NK-92 treated with Interleukin-12 subunit alpha and Interleukin-12 subunit beta, amount 100 ng/mL, for 24 hours (cell line): ENCODE results near the gene POTEJ.
"Not testable (repeated sequence)": the region's sequence is repeated elsewhere in the genome, so short reads cannot be mapped to it uniquely, and the experiment has no call there.

Experiments used
- DNase-seq: peaks from one replicate; lab custom pipeline; 2025; lab: John Stamatoyannopoulos, UW

POTEJ gene

DNA sequence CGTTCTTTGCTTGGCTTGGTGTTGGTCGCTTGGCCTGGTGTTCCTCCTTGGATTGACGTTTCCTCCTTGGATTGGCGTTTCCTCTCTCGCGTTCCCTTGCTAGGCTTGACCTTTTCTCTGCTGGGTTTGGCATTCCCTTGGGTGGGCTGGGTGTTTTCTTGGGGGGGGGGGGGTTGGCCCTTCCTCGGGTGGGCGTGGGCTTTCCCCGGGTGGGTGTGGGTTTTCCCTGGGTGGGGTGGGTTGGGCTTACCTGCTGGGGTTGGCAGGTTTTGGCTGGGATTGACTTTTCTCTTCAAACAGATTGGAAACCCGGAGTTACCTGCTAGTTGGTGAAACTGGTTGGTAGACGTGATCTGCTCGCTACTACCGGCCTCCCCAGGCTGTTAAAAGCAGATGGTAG is at the start of gene POTEJ:
Gene POTEJ (plus strand): TSS at position 301 of the 400 bp plus-strand sequence. CDS start 93 bp downstream, at position 394.
- not testable (repeated sequence) for DNase-seq

DNA sequence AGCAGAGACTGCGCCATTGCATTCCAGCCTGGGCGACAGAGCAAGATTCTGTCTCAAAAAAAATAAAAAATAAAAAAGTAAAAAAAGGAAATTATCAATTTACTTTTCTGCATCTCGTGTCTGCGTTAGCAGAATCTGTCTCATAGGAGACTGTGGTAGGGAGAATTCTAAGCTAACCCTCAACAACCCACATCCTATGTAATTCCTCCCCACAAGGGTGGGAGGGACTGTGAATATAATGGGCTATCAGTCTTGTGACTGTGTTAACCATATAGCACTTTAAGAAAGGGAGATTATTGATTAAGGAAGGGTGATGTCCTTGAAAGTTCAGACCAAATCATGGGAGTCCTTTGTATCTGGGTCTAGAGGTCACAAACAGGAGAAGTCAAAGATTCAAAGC is 45.1 kb upstream of the POTEJ start:
- DNase-seq: not testable (repeated sequence)

DNA sequence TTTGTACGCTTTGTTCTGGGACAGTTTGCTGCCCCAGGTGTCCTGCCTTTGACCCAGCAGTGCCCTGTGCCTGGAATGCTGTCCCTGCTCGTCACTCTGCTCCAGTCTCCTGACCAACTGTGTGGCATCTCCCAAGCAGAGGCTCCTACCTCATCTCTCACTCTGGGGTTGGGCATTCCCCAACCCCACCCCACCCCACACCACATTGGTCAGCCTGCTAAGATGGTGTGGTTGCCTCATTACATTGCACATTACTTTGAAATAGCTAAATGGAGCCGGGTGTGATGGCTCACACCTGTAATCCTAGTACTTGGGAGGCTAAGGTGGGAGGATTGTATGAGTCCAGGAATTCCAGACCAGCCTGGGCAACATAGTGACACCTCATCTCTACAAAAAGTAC is 39.3 kb upstream of the POTEJ start:
- DNase-seq: not testable (repeated sequence)

DNA sequence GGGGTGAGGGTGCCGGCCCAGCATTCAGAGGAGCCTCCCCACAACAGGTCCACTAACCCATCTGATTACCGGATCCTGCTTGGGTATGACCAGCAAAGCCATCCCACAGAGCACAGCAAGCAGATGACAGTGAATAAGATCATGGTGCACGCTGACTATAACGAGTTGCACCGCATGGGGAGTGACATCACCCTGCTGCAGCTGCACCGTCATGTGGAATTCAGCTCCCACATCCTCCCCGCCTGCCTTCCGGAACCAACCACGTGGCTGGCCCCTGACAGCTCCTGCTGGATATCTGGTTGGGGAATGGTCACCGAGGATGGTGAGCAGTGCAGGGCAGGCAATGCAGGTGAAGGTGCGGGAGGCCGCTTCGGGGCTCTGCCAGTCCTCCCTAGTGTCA is 37.0 kb upstream of the POTEJ start:
- DNase-seq: not testable (repeated sequence)

DNA sequence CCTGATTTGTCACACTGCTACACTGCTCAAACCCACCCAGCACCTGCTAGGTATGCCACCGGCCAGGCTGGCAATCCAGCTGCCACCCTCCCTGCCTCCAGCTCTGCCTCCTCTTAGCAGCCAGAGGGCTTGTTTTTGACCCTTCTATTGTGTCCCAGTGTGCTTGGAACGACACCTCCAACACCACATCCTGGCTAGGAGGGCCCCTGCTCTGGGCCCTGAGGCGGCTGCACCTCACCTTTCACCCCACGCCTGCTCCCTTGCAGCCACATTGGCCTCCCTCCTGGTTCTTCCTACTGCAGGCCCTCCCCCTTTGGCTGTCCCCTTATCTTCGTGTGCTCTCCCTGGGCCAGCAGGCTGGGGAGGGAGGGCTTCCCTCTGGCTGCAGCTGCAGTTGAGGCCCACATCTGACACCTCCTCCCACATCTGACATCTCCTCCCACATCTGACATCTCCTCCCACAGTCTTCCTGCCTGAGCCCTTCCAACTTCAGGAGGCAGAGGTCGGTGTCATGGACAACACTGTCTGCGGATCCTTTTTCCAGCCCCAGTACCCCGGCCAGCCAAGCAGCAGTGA is 34.9 kb upstream of the POTEJ start:
- not testable (repeated sequence) for DNase-seq

DNA sequence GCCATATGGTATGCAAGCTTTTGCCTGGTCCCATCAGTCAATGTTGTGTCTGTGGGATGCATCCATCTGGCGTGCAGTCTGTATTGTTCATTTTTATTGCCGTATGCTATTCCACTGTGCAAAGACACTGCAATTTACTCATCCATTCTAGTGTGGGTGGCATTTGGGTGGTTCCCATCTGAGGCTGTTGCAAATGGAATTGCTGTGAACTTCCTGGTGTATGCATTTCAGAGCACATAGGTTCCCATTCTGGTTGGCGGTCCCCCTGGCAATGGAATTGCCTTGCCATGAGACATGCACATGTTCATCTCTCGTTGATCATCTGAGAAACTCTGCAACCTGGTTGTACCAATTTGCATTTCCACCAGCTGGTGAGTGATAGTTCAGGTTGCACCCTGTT is 33.7 kb upstream of the POTEJ start:
- DNase-seq: not testable (repeated sequence)

DNA sequence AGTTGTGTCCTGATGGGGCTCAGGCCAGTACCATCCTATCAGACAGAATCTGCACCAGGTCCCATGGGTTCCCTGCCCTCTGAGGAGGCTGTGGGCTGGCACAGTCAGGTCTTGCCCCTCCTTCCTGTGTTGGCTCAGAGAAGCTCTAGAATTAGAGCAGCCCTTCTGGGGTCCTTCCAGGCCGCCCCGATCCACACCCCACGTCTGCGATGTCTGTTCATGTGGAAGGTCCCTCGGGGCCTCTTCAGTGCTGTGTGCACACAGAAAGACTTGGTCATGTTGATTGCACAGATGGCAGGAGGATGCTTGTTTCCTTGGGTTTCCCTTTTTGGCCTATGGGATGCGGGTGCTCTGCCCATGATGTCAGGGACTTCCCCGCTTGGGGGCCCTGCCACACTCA is 32.1 kb upstream of the POTEJ start:
- not testable (repeated sequence) for DNase-seq

DNA sequence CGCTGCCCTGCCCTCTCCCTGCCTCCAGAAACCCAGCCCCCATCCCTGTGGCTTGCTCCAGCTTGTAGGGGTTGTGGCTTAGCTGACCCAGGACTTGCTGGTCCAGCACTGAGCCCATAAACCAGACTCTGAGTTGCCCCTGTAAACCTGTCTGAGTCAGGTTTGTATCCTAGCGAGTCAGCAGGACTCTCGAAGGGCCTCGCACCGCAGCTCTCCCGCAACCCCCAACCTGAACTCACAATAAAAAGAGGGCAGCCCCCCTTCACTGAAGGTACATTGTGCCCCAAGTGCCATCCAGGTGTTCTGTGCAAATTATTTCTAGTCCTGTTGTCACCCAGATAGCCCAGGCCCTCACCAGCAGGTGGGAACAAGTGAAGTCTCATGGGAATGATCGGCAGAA is 29.7 kb upstream of the POTEJ start:
- not testable (repeated sequence) for DNase-seq

DNA sequence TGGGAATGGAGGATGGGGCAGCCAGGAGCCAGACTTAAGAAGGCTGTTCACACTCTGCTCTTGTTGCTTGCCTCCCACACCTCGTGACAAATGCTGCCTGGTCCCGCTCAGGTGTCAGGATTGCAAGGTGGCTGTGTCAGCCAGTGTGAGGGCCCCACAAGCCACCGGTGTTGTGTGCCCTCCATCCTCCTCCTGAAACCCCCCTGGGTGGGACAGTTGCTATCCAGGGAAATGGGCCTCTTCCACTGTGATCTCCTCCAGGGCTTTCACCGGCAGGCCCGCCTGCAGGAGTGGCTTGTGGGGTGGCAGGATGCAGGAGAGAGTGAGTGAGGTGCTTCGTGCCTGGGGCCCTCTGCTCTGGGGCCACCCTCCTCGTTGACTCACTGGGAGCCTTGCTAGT is 28.3 kb upstream of the POTEJ start:
- DNase-seq: not testable (repeated sequence)

DNA sequence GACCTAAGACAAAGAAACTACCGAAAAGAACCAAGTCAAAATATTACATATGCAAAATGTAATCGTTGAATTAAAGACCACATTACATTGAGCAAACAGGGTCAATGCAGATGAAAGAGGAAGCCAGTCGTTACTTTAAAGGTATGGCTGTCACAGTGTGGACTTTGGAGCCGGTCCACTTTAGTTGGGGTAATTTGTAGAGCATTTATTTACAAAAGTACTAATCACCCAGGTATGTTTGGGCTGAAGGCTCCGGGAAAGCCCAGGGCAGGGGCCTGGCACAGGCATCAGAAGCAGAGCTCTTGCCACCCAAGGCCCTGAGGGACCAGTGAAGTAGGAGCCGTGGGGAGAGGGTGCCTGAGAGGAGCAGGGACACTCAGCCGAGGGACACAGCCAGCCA is 27.7 kb upstream of the POTEJ start:
- not testable (repeated sequence) for DNase-seq

DNA sequence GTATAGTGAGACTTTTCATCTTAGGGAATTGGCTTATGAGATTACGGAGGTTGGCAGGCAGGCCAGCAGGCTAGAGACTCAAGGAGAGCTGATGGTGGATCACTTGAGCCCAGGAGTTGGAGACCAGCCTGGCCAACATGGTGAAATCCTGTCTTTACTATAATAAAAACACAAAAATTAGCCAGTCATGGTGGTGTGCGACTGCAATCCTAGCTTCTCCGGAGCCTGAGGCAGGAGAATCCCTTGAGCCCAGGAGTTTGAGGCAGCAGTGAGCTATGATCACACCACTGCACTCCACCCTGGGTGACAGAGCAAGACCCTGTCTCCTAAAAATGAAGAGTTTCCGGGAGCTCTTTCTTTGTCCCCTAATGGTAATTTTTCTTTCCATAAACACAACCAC is 26.5 kb upstream of the POTEJ start:
- DNase-seq: not testable (repeated sequence)

DNA sequence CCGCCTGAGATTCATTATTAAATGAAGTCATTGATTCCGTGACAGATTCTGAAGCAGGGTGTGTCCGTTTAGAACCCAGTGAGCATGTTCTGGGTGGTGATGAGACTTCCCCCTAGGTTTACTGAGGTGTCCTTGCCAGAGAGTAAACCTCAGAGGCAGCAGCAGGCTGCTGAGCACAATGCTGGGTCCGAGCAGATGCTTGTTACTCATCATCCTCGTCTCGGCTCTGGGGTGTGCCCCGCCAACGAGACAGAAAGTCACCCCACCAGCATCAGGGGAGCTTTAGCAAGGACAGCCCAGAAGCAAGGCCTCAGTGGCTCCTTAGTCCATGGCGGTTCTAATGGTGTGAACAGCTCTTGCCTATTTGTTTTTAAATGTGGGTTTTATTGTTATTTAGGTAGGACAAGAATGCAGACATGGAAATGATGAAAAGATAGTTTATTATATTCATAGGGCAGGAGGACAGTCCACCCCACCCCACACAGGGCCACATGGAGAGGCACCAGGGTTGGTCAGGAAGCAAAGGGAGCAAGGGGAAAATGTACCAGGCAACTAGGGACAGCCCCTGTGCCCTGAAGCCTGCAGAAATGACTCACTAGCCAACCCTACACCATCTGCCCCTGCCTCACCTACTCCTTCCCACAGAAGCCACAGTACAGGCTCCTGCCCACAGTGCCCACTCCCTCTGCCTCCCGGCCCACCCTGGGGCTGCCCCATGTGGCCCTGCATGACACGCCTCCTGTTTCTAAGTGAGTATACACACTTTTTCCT is 22.4 kb upstream of the POTEJ start:
- not testable (repeated sequence) for DNase-seq

DNA sequence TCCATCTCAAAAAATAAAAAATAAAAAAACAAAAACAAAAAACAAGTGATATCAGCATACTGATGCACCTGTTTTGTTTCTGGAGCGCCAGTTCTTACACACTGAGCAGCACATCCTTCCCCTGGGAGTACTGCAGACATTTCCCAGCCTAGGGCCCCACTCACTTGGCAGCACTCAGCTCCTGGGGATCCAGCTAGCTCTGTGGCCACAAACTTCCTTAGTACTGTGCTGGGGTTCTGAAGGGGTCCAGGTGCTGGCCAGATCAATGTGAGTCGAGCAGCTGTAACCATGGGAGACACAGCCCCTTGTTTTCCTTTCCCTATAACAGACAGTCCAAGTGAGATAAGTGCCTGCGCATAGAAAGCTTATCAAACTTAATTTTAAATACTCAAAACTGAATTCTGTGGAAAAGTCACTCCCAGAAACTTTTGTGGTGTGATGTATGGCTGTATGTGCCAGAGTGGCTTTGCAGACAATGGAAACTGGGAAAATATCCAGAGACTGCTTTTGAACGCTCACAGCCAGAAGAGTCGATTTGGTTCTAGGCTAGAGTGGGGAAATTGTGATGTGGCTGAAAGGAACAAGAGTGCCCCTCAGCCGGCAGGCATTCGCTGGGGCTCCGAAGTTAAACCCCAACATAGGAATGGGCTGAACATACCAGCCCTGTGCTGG is 20.9 kb upstream of the POTEJ start:
- DNase-seq: not testable (repeated sequence)

DNA sequence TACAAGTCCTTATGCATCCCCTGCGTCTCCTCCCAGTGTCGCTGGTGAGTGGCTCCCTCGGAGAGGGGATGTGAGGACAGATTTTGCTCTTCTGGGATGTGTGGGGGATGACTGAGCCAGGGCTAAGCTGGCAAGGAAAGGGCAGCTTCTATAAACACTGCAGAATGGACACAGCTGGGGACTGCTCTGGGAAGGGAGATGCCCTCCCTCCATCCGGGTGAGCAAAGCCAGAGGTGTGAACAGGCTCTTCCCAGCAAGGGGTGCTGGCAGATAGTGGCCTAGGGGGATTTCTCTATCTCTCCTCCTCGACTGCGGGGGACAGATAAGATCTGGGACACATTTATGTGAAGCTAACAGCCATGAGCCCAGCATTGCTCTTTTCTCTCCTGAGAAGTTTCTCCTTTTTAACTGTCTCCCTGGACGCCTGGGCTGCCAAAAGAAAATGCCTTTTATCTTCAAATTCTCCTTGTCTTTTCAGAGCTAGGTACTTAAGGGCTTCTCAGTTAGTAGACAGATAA is 20.3 kb upstream of the POTEJ start:
- not testable (repeated sequence) for DNase-seq

DNA sequence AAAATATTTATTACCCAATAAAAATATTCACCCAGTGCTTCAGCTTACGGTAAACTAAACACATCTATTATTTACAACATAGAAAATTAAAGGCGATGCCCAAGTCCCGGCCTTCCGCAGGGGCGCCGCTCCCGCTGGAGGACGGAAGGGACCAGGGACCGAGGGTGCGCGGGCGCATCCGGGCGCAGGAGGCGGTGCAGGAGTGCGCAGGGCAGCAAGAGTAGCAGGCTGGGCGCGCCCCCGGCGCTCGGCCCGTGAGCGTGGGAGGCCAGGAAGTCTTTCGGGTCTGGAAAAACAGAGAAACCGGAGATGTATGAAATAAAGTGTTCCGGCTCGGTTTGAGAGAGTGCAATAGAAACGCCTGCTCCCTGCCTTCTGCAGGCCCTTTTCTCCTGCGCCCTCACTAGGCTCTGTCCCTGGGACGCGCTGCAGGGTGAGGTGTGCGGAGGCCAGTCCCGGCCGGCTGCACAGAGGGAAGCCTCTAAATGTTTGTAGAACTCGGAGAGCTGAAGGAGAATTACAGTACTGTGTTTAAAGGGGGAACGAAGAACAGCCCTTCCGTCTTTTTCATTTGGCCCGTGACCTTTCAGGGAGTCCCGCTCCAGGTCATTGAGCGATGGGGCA is 18.3 kb upstream of the POTEJ start:
- not testable (repeated sequence) for DNase-seq

DNA sequence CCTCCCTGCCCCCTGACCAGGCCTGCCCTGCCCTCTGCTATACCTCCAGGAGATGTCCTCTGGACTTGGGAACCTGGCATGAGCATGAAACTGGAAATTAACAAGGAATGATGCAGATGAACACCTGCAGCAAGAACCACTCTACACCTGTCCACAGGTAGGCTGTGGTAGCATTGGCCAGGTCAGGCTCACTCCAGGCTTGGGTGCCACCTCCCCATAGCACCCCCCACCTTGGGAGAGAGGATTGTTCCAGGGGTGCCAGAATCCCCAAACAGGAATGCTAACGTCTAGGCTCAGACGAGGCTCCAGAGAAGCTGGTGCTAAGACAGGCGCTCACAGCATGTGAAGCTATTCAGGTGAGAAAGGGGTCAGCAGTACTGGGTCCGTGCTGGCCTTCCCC is 17.2 kb upstream of the POTEJ start:
- not testable (repeated sequence) for DNase-seq

DNA sequence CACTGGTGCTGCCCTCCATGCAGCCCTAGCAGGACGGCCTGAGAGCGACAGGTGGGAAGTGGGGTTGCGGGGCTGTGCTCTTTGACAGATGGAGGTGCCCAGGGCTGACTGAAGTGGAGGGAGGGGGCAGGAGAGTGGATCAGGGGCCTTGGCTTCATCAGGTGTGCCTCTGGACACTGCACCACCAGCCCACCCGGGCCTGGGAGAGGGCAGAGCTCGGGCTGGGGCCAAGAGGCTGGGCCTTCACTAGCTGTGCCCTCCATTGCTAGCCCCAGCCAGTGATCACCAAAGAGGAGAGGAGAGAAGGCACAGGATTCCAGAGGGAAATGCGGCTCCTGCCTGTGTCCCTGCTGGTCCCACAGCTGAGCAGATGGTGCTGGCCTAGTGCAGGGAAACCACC is 14.5 kb upstream of the POTEJ start:
- not testable (repeated sequence) for DNase-seq

DNA sequence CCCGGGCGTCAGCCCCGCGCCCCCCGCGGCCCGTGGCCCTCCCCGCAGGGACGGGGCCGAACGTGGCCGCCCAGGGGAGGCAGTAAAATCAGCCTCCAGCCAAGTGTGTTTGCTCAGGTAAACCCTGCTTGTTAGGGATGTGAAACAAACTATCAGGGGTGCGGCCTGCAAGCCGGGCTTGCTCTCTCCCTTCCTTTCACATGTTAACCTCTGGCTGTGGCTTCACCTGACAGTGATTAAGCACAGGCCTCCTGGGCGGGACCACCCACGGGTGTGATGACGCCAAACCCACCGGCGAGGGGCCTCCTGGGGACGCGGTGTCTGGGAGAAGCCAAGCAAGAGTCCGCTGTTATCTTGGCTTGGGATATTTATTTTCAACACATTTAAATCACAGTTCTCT is 13.2 kb upstream of the POTEJ start:
- not testable (repeated sequence) for DNase-seq

DNA sequence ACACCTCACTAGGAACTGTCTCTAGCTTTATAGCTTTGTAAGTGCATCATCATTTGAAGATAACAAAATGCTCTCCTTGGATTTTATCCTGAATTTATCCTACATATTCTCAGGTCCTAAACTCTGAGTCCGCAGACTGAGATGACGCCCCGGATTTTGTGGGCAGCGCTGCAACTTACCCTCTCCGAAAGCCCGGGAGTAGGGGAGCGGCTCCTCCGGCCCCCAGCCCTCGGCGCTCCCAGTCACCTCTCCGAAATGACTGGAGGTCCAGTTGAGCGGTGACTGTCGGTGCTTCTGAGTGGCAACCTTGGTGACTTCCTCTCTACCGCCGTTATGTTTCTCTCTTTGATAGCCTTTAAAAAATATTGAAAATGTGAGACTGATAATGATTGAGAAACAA is 12.8 kb upstream of the POTEJ start:
- not testable (repeated sequence) for DNase-seq

DNA sequence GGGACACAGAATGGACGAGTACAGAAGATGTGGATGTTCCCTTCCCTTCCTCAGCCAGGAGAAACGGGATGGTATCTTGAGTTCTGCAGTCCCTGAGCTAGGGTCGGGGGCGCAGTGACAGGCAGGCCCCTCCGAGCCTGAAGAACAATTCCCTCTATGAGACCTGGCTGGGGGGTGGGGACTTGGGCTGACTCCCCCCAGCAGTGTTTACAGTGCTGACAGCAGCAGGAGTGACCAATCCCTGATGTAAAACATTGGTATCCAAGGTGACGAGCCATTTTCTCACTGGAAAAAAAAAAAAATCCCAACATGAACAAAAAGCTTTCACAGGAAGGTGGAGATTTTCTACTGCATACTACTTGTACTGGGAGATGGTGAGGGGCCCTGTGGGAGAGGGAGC is 11.8 kb upstream of the POTEJ start, which contains the start of gene CFC1:
Gene CFC1 (minus strand): TSS at position 183 of the 400 bp plus-strand sequence. CDS start 288 bp downstream, outside the sequence.
- DNase-seq: not testable (repeated sequence)

DNA sequence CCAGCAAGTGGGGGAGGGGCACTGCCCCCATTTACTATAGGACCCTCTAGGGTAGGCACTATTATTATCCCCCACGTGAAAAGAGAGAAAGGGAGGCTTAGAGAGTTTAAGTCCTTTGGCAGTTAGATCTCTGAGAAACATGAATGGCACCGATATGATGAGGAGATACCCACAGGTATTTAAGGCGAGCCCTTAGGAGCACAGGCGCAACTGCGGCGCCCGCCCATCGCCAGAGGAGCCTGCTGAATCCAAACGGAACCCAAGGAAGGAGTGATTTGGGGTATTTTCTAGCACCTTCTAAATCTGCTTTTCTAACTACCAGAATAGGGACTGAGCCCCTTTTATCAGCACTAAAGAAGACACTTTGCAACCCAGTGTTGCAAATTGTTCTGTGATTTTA is 11.3 kb upstream of the POTEJ start:
- DNase-seq: not testable (repeated sequence)

DNA sequence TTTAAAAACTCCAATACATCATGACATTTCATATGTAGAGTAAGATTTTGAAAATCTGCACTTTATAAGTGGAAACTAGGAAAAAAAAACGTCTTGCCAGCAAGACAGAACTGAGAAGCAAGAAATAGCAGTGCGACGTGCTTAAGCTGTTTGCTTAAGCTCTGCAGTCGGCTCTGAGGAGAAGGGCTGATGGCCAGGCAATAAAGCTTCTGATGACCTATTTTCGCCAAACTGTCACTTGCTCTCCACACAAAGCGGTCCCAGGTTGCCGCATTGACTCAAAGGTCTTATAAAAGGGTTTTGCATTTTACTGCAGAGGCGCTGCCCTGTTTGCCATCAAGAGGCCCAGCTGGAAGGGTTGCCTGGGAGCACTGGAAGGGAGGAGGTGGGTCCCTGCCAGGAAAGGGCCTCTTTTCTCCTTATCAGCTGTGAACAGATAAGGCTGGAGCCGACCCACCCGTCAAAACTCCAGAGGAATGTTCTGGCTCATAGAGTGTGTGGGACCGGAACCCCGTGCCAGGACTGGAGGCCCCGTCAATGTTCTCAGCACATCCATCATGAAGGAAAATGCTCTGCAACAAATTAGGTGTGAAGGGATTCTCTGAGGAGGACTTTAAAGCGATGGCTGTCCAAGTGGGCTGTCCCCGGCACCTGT is 9.5 kb upstream of the POTEJ start:
- not testable (repeated sequence) for DNase-seq
